Measurements from ENCODE around the gene MSTN. TPM values are rescaled to one million over a fixed set of nuclear protein-coding genes. Genes with fewer than 3 reads are reported as not detected.
A peak's percentile ranks its signal among the peaks of the same experiment; 100 is the strongest.

Gene MSTN
- total RNA-seq, 1 donor: not detected

DNA sequence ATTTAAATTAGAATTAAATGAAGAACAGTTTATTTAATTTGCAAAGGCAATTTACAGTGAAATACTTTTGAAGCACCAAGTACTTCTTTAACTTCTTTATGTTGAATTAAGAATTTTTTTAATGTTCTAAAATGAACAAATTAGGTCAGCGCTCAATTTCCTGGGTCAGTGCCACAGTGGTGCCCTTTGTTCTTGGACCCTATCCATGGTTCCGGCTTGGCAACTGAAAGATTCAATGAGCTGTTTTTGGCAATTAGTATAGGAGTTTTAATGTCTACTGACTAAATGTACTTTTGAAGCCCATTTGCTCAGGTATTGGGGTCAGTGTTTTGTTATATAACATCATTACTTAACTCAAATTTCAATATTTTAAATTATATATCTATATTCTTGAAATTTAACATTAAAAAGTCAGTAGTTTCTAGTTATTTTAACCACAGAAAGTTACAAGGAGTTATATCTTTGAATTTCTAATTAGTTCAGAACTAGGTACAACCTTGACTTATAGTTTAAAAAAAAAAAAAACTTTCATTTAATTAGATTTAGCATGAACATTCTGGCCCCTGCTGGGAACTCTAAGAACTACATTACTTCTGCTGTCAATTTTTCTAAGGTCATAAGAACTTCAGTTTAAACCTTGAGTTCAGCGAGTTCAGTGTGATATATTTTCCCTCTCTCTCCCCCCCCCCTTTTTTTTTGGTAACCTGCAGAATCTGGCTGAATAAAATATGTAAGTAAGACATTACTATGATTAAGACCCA is 7.6 kb upstream of the MSTN start:
- no peaks in the 10 kb centered on the region for H3K79me2 ChIP-seq (ENCODE audit: insufficient read depth, low read length)
- H4K20me1 ChIP-seq (ENCODE audit: insufficient read depth, low read length): no peaks in the 10 kb centered on the region
- H3K36me3 ChIP-seq (ENCODE audit: insufficient read depth, low read length): no peaks in the 10 kb centered on the region
- H3K27ac ChIP-seq (ENCODE audit: low read depth, low read length): no peak overlapping the region
- peak; percentile 41 for DNase-seq (ENCODE audit: insufficient read length, low spot score, missing footprints)
- no peak overlapping the region for H3K4me3 ChIP-seq (ENCODE audit: insufficient read depth, low read length)
- H3K4me2 ChIP-seq (ENCODE audit: insufficient read depth, low read length): no peak overlapping the region
- H3K9me3 ChIP-seq (ENCODE audit: low read depth, low read length): no peaks in the 10 kb centered on the region
- H3K4me1 ChIP-seq (ENCODE audit: insufficient read depth, low read length): no peaks in the 10 kb centered on the region
- H3K27me3 ChIP-seq (ENCODE audit: insufficient read depth, low read length): no peaks in the 10 kb centered on the region
- H2AFZ ChIP-seq (ENCODE audit: low read length): no peak overlapping the region
- TF ChIP-seq, protein P1, sequence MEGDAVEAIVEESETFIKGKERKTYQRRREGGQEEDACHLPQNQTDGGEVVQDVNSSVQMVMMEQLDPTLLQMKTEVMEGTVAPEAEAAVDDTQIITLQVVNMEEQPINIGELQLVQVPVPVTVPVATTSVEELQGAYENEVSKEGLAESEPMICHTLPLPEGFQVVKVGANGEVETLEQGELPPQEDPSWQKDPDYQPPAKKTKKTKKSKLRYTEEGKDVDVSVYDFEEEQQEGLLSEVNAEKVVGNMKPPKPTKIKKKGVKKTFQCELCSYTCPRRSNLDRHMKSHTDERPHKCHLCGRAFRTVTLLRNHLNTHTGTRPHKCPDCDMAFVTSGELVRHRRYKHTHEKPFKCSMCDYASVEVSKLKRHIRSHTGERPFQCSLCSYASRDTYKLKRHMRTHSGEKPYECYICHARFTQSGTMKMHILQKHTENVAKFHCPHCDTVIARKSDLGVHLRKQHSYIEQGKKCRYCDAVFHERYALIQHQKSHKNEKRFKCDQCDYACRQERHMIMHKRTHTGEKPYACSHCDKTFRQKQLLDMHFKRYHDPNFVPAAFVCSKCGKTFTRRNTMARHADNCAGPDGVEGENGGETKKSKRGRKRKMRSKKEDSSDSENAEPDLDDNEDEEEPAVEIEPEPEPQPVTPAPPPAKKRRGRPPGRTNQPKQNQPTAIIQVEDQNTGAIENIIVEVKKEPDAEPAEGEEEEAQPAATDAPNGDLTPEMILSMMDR (IDR thresholded peaks at IDR 0.05; ENCODE audit: extremely low read depth, low read depth, low read length): peak; percentile 73

DNA sequence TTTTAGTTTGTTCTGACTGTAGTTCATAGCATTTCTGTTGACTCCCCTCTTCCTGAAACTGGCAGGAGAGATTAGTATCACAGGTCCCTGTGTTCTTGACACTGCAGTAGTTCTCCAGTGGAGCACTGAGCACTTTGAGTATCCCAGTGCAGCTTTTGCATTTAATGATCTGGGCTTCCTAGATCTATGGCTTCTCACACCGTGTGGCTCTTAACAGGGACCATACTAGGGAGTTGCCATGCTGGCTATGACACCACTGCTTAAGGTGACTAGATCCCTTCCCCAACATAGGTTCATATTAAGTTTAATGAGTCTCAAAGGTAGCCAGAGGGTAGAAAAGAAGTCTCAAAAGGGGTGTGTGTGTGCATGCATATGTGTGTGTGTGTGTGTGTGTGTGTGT is 6.2 kb upstream of the MSTN start:
- no peaks in the 10 kb centered on the region for H3K79me2 ChIP-seq (ENCODE audit: insufficient read depth, low read length)
- no peak for DNase-seq (ENCODE audit: insufficient read length, low spot score, missing footprints)
- H3K4me2 ChIP-seq (ENCODE audit: insufficient read depth, low read length): no peak overlapping the region
- no peak overlapping the region for H3K4me3 ChIP-seq (ENCODE audit: insufficient read depth, low read length)
- no peaks in the 10 kb centered on the region for H3K4me1 ChIP-seq (ENCODE audit: insufficient read depth, low read length)
- H3K9me3 ChIP-seq (ENCODE audit: low read depth, low read length): no peaks in the 10 kb centered on the region
- no peak overlapping the region for H2AFZ ChIP-seq (ENCODE audit: low read length)
- no peaks in the 10 kb centered on the region for H3K36me3 ChIP-seq (ENCODE audit: insufficient read depth, low read length)
- no peaks in the 10 kb centered on the region for H3K27me3 ChIP-seq (ENCODE audit: insufficient read depth, low read length)
- no peak overlapping the region for H3K27ac ChIP-seq (ENCODE audit: low read depth, low read length)
- no peaks in the 10 kb centered on the region for H4K20me1 ChIP-seq (ENCODE audit: insufficient read depth, low read length)
- TF ChIP-seq, protein P1 (IDR thresholded peaks at IDR 0.05; ENCODE audit: extremely low read depth, low read depth, low read length): no peak

DNA sequence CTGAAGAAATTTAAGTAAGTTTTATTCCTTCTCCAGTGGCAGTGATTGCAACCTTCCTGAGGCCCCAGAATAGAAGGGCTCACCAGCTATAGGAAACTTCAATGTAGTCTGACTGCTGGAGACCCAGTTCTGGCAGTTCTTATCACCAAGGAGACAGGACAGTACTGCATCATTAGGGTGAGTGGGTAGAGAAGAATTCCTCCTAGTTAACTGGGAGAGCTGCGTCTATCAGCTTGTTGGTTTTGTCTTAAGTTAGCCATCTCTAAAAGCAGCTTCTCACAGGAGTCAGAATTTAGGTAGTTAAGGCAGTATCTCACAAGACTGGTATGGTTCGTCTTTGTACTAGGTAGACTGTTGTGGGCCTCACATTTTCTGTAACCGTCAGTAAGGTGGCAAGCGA is 3.3 kb upstream of the MSTN start:
- no peaks in the 10 kb centered on the region for H3K27me3 ChIP-seq (ENCODE audit: insufficient read depth, low read length)
- DNase-seq (ENCODE audit: insufficient read length, low spot score, missing footprints): no peak
- no peaks in the 10 kb centered on the region for H4K20me1 ChIP-seq (ENCODE audit: insufficient read depth, low read length)
- TF ChIP-seq, protein P1 (IDR thresholded peaks at IDR 0.05; ENCODE audit: extremely low read depth, low read depth, low read length): no peak
- no peak overlapping the region for H3K27ac ChIP-seq (ENCODE audit: low read depth, low read length)
- no peaks in the 10 kb centered on the region for H3K4me1 ChIP-seq (ENCODE audit: insufficient read depth, low read length)
- H2AFZ ChIP-seq (ENCODE audit: low read length): no peak overlapping the region
- H3K4me3 ChIP-seq (ENCODE audit: insufficient read depth, low read length): no peak overlapping the region
- no peaks in the 10 kb centered on the region for H3K9me3 ChIP-seq (ENCODE audit: low read depth, low read length)
- H3K79me2 ChIP-seq (ENCODE audit: insufficient read depth, low read length): no peaks in the 10 kb centered on the region
- no peaks in the 10 kb centered on the region for H3K36me3 ChIP-seq (ENCODE audit: insufficient read depth, low read length)
- H3K4me2 ChIP-seq (ENCODE audit: insufficient read depth, low read length): no peak overlapping the region

DNA sequence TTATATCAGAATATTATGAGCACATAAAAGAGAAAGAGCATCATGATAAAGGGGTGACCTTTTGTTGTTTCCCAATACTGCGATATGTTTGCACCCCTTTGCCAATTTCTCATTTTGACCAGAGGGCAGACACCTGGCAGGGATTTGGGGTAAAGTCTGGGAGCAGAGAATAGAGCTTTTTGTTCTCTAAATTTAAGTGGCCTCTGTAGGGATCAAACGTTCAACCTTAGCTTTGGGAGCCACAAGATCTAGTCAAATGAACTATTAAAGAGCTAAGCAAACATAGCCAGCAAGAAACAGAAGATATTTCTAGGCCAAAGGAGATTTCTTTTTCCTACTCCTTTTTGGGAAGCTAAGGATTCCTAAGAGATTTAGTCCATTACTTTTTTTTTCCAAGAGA is 1.1 kb upstream of the MSTN start:
- TF ChIP-seq, protein P1 (IDR thresholded peaks at IDR 0.05; ENCODE audit: extremely low read depth, low read depth, low read length): no peak
- H2AFZ ChIP-seq (ENCODE audit: low read length): peak overlapping the region; percentile 13
- H3K27me3 ChIP-seq (ENCODE audit: insufficient read depth, low read length): no peaks in the 10 kb centered on the region
- no peak for DNase-seq (ENCODE audit: insufficient read length, low spot score, missing footprints)
- H4K20me1 ChIP-seq (ENCODE audit: insufficient read depth, low read length): no peaks in the 10 kb centered on the region
- no peak overlapping the region for H3K27ac ChIP-seq (ENCODE audit: low read depth, low read length)
- no peaks in the 10 kb centered on the region for H3K4me1 ChIP-seq (ENCODE audit: insufficient read depth, low read length)
- no peak overlapping the region for H3K4me2 ChIP-seq (ENCODE audit: insufficient read depth, low read length)
- H3K9me3 ChIP-seq (ENCODE audit: low read depth, low read length): no peaks in the 10 kb centered on the region
- no peaks in the 10 kb centered on the region for H3K79me2 ChIP-seq (ENCODE audit: insufficient read depth, low read length)
- no peak overlapping the region for H3K4me3 ChIP-seq (ENCODE audit: insufficient read depth, low read length)
- no peaks in the 10 kb centered on the region for H3K36me3 ChIP-seq (ENCODE audit: insufficient read depth, low read length)

Measured in osteoblast (primary cell).